GM18868 (cell line): ENCODE results near the gene ASB18.

ENCODE experiments used
- ATAC-seq: cut with Tn5 transposase; IDR thresholded peaks from one replicate; pipeline ENCODE4 v1.9.1; 2021; ENCODE audit warnings: mild to moderate bottlenecking, moderate library complexity; ENCODE audit not compliant: unreplicated experiment

ASB18 gene

GRCh38 chr2:236242057-236242495, 22.1 kb downstream of the ASB18 start:
- no peak for ATAC-seq

- no peak for ATAC-seq
These were observed 22.8 kb downstream of the ASB18 start for GRCh38 chr2:236241181-236242056.

GRCh38 chr2:236240228-236240990, 23.8 kb downstream of the ASB18 start:
- ATAC-seq, result no peak

DNA sequence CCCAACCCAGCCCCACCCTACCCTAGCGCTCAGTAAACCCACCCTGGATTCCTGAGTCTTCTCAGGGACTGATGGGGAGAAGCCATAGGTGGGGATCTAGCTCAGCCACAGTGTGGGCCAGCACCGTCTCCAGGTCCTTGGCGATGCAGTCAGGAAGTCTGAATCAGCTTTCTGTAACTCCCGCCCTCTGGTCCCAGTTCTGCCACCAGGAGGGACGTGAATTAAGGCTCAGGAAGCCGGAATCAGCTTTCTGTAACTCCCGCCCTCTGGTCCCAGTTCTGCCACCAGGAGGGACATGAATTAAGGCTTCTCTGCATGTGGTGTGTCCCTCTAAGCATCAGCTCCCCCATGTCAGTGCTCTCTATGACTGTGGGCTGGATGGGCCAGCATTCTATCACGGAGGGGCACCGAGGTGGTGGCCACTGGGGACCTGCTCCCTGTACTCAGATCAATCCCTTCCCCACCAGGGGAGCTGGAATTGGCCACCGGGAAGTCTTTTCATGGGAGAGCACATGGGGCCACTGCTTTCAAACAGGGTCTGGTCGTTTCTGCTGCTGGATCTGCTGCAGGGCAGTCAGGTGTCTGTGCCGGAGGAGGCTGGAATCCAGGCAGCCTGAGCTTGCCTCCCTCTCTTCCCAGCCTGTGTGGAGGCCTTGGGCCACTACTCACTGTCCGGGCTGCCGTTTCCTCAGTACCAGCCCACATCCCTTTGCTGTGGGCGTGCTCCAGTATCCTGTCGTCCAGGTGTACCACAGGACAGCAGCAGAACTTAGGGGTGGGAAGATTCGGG, 24.7 kb downstream of the ASB18 start:
- ATAC-seq, result no peak

DNA sequence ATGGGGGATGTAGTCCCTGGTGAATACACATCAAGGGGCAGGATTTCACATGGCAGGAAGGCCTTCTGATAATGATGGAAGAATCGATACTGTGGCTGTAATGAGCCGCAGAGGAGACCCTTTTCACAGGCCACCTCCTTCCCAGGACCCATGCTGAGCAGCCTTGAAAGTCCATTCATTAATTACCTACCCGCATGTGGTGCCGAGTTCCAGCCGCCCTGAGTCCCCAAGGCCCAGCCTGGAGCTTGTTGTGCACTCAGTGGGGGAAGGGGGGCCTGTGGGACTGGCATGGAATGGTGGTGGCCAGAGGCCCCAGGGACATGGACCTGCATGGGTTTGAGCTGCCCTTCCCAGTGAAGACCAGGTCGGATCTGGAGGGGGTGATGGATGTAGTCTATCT, 25.5 kb downstream of the ASB18 start:
- ATAC-seq, result no peak

- ATAC-seq, result no peak
These were observed 26.6 kb downstream of the ASB18 start for GRCh38 chr2:236237468-236238190.

GRCh38 chr2:236236559-236237452, 27.4 kb downstream of the ASB18 start:
- no peak for ATAC-seq

GRCh38 chr2:236229186-236229585, 35.0 kb downstream of the ASB18 start:
- ATAC-seq, result no peak

DNA sequence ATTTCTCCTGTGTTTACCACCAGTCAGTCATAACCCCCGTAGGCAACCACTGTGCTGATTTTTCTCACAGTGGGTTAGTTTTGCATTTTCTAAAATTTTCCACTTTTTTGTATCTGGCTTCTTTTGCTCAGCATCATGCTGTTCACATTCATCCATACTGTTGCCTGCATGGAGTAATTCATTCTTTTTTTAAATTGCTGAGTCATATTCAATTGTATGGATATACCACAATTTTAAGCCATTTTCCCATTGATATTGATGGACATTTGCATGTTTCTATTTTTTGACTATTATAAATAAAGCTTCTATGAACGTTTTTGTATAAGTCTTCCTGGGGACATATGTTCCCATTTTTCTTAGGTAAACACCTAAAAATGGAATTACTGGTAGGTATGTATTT, 40.5 kb downstream of the ASB18 start:
- no peak for ATAC-seq

DNA sequence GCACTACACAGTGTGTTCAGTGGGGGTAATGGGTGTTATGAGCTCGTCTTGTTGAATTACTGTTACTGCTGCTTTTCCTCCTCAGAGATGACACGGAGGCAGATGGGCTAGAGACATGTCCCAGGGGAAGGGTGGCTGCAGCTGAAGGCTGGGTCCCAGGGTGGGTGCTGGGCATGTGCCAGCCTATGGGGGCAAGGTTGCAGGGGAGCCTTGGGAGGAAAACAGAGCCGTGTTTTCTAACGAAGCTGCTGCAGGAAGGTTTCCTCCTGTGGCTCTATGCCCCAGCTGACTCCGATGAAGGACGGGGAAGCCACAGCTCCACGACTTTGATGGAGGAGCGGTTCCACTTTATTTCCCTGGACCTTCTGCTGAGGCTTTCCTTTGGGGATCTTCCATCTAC, 42.4 kb downstream of the ASB18 start:
- ATAC-seq, result no peak

- ATAC-seq, result no peak
These were observed 44.8 kb downstream of the ASB18 start for GRCh38 chr2:236219411-236219810.

GRCh38 chr2:236217926-236218325, 46.3 kb downstream of the ASB18 start:
- no peak for ATAC-seq

GRCh38 chr2:236216711-236217110, 47.5 kb downstream of the ASB18 start:
- ATAC-seq, result no peak

GRCh38 chr2:236215761-236216333, 48.4 kb downstream of the ASB18 start:
- ATAC-seq, result no peak

DNA sequence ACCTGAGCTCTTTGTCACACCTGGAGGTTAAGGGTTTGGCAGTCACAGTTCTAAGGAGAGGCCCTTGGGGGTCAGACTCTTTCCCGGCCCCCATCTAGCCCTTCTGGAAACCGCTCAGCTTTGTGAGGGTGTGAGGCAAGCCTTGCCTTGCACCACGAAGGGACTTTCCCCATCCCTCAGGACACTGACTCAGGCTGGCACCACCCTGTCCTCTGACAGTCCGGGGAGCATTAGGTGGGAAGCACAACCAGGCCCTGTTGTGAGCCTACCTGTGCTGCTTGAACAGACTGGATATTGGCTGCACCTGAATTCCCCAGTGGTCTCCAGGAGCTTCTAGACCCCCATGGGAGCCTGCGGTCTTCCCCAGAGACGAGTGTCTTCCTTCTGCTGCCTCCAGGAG, 49.0 kb downstream of the ASB18 start:
- ATAC-seq, result no peak

GRCh38 chr2:236214376-236214995, 49.7 kb downstream of the ASB18 start:
- ATAC-seq, result no peak

GRCh38 chr2:236211296-236211695, 52.9 kb downstream of the ASB18 start:
- no peak for ATAC-seq

- no peak for ATAC-seq
These were observed 53.7 kb downstream of the ASB18 start for GRCh38 chr2:236210536-236210935.

- ATAC-seq, result no peak
These were observed 54.2 kb downstream of the ASB18 start for GRCh38 chr2:236209996-236210395.
